PC-9 (cell line): ENCODE data around the gene GMDS. TPM values are rescaled to one million over a fixed set of nuclear protein-coding genes. Genes with fewer than 3 reads are reported as not detected.

Experiments
- BruUV-seq: library from RNA; stranded (reverse); fragments of 400-500 nt; replicated peaks from 2 replicates; lab custom pipeline; 2021; lab: Mats Ljungman, UMichigan
- CTCF ChIA-PET: fragments of 300-600 bp; sonication (Branson Sonifier 250); formaldehyde crosslinking; loops from one replicate; lab custom pipeline; 2022; ENCODE audit warnings: antibody characterized with exemption; lab: Charles Lee
- POLR2A ChIA-PET: fragments of 300-600 bp; sonication (Branson Sonifier 250); formaldehyde crosslinking; loops from one replicate; lab custom pipeline; 2022; ENCODE audit warnings: antibody characterized with exemption; ENCODE audit not compliant: unreplicated experiment; lab: Charles Lee
- DNase-seq, 2 experiments: peaks; one replicate each; pipeline versions ENCODE4 v3.0.0 to v3.0.0-alpha.2; 2015 to 2022; ENCODE audit warnings: mixed read lengths in 1 of 2
- H2AFZ ChIP-seq: fragments of 200-600 bp; sonication (generic); 2 replicates; pipeline ENCODE4 v1.8.1; 2017; ENCODE audit warnings: antibody characterized with exemption
- H3F3A ChIP-seq: fragments of 200-600 bp; sonication (generic); 2 replicates; pipeline ENCODE4 v1.8.1; 2017; ENCODE audit warnings: antibody characterized with exemption, mild to moderate bottlenecking, low read depth; ENCODE audit not compliant: insufficient read depth
- H3K27ac ChIP-seq: fragments of 200-600 bp; sonication (generic); 2 replicates; pipeline ENCODE4 v1.6.1; 2016; ENCODE audit warnings: mixed run types
- H3K27me3 ChIP-seq: fragments of 200-600 bp; sonication (generic); 2 replicates; pipeline ENCODE4 v1.6.1; 2016; ENCODE audit warnings: low read depth, mixed run types; ENCODE audit not compliant: insufficient read depth
- H3K36me3 ChIP-seq: fragments of 200-600 bp; sonication (generic); 2 replicates; pipeline ENCODE4 v1.6.1; 2016; ENCODE audit warnings: low read depth, mixed run types
- H3K4me1 ChIP-seq: fragments of 200-600 bp; sonication (generic); replicated peaks from 2 replicates; pipeline ENCODE4 v1.6.1; 2016; ENCODE audit warnings: mixed run types; ENCODE audit not compliant: insufficient read depth
- H3K4me2 ChIP-seq: fragments of 200-600 bp; sonication (generic); 2 replicates; pipeline ENCODE4 v1.6.1; 2017; ENCODE audit warnings: mixed run types
- H3K4me3 ChIP-seq: fragments of 200-600 bp; sonication (generic); 2 replicates; pipeline ENCODE4 v1.6.1; 2016; ENCODE audit warnings: mixed run types
- H3K79me2 ChIP-seq: fragments of 200-600 bp; sonication (generic); 2 replicates; pipeline ENCODE4 v1.6.1; 2017; ENCODE audit warnings: low read depth, mixed run types
- H3K9me2 ChIP-seq: fragments of 200-600 bp; sonication (generic); 2 replicates; pipeline ENCODE4 v1.8.1; 2017; ENCODE audit warnings: mild to moderate bottlenecking; ENCODE audit not compliant: insufficient read depth
- H3K9me3 ChIP-seq: fragments of 200-600 bp; sonication (generic); 2 replicates; pipeline ENCODE4 v1.8.1; 2016; ENCODE audit warnings: low read depth; ENCODE audit not compliant: insufficient read depth
- H4K20me1 ChIP-seq: fragments of 200-600 bp; sonication (generic); 2 replicates; pipeline ENCODE4 v1.8.1; 2017; ENCODE audit not compliant: insufficient read depth
- CTCF ChIP-seq: fragments of 200-600 bp; sonication (generic); conservative IDR thresholded peaks from 2 replicates; pipeline ENCODE4 v1.6.1; 2017; ENCODE audit warnings: mixed run types, antibody characterized with exemption, mild to moderate bottlenecking, moderate library complexity
- EZH2 ChIP-seq: fragments of 200-600 bp; sonication (generic); IDR thresholded peaks from 2 replicates; pipeline ENCODE4 v1.8.0; 2017; ENCODE audit warnings: antibody characterized with exemption, low read depth
- intact Hi-C: fragments of 100-400 bp; cut with micrococcal nuclease; formaldehyde crosslinking; loops from one replicate; pipeline ENCODE4 v1.10.0; 2022; ENCODE audit not compliant: unreplicated experiment
- total RNA-seq: library from RNA; stranded (reverse); gene quantifications from 2 replicates; pipeline ENCODE4 v1.2.3, GENCODE V29; 2021

Gene GMDS
- total RNA-seq, 1 experiment from 2014 or later: 30.1 TPM

- H3K27ac ChIP-seq: no peak overlapping the region
- no peaks in the 10 kb centered on the region for H3K9me3 ChIP-seq
- H2AFZ ChIP-seq: no peak overlapping the region
- no peak overlapping the region for H3K4me2 ChIP-seq
- no TSS peak for BruUV-seq
- no peaks in the 10 kb centered on the region for H3K9me2 ChIP-seq
- H3K36me3 ChIP-seq: no peaks in the 10 kb centered on the region
- ChIA-PET POLR2A (no interaction called here), CTCF (interaction anchor here (0.6 kb wide), 1 partner anchor 90 kb away, joined by 3 read pairs; no protein-coding TSS in a partner anchor)
- no peaks in the 10 kb centered on the region for H4K20me1 ChIP-seq
- no peaks in the 10 kb centered on the region for H3K79me2 ChIP-seq
- no peaks in the 10 kb centered on the region for H3K4me1 ChIP-seq
- no peaks in the 10 kb centered on the region for H3F3A ChIP-seq
- no peak for DNase-seq
- H3K4me3 ChIP-seq: no peak overlapping the region
- H3K27me3 ChIP-seq: no peaks in the 10 kb centered on the region
- intact Hi-C loops: no loop called here
- no peak for TF ChIP-seq CTCF
- TF ChIP-seq EZH2: no peak
These were observed 426.4 kb downstream of the GMDS start for GRCh38 chr6:1819007-1819406.

- Histone ChIP-seq H3K9me2 (no peaks in the 10 kb centered on the region), H3K4me2 (no peak overlapping the region), H3K4me1 (no peaks in the 10 kb centered on the region), H3K27me3 (no peaks in the 10 kb centered on the region), H4K20me1 (no peaks in the 10 kb centered on the region), H3K27ac (no peak overlapping the region), H3F3A (no peaks in the 10 kb centered on the region), H2AFZ (no peak overlapping the region), H3K9me3 (no peaks in the 10 kb centered on the region), H3K4me3 (no peak overlapping the region), H3K79me2 (no peaks in the 10 kb centered on the region), H3K36me3 (no peaks in the 10 kb centered on the region)
- no peak for TF ChIP-seq CTCF
- no peak for TF ChIP-seq EZH2
- ChIA-PET POLR2A (no interaction called here), CTCF (no interaction called here)
- DNase-seq: no peak
- intact Hi-C loops: no loop called here
- BruUV-seq: no TSS peak
These were observed 428.2 kb downstream of the GMDS start for GRCh38 chr6:1817033-1817761.

- no TSS peak for BruUV-seq
- Histone ChIP-seq H3K9me3 (no peaks in the 10 kb centered on the region), H4K20me1 (no peaks in the 10 kb centered on the region), H3K27ac (no peak overlapping the region), H3K27me3 (no peaks in the 10 kb centered on the region), H3K36me3 (no peaks in the 10 kb centered on the region), H3K9me2 (no peaks in the 10 kb centered on the region), H3K4me2 (no peak overlapping the region), H3K4me1 (no peaks in the 10 kb centered on the region), H2AFZ (no peak overlapping the region), H3F3A (no peaks in the 10 kb centered on the region), H3K79me2 (no peaks in the 10 kb centered on the region), H3K4me3 (no peak overlapping the region)
- intact Hi-C loops: no loop called here
- ChIA-PET CTCF (no interaction called here), POLR2A (no interaction called here)
- DNase-seq: no peak
- no peak for TF ChIP-seq EZH2
- no peak for TF ChIP-seq CTCF
These were observed 429.5 kb downstream of the GMDS start for GRCh38 chr6:1815827-1816452.
